Testis (tissue), 2 donors: ENCODE results near the gene ESAM.

Experiments
- POLR2A ChIP-seq: fragments of 450-650 bp; IDR thresholded peaks from one replicate; pipeline ENCODE4 v1.6.1; 2017; ENCODE audit warnings: antibody characterized with exemption, mild to moderate bottlenecking, moderate library complexity
- TF ChIP-seq, protein P1 (sequence below), 3 experiments: fragments of 450-650 bp in 2 of 3; fragments of 200-600 bp in 1 of 3; sonication (generic) in 1 of 3; IDR thresholded peaks; one replicate each; pipeline ENCODE4 v1.5.1; 2016 to 2019; ENCODE audit warnings: antibody characterized with exemption in 3 of 3, mild to moderate bottlenecking in 2 of 3, moderate library complexity in 1 of 3

DNA sequence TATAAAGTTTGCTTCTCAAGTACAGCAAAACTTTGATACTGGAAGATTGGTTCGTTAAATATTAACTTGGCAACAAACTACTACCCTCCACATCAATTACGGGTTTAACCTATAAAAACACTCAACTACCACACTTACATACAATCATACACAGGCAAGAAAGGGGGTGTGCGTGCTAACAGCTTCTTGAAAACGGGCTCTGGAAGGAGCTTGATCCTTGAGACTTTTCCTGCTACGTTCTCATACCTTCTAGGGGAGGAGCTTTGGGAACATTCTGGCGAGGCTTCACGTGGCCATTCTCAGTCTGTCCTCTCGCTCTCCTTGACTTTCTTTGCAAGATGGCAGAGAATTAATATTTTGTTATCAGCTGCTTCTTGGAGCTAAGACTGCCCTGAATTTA lies 6.8 kb upstream of the ESAM start:
- TF ChIP-seq, protein P1, sequence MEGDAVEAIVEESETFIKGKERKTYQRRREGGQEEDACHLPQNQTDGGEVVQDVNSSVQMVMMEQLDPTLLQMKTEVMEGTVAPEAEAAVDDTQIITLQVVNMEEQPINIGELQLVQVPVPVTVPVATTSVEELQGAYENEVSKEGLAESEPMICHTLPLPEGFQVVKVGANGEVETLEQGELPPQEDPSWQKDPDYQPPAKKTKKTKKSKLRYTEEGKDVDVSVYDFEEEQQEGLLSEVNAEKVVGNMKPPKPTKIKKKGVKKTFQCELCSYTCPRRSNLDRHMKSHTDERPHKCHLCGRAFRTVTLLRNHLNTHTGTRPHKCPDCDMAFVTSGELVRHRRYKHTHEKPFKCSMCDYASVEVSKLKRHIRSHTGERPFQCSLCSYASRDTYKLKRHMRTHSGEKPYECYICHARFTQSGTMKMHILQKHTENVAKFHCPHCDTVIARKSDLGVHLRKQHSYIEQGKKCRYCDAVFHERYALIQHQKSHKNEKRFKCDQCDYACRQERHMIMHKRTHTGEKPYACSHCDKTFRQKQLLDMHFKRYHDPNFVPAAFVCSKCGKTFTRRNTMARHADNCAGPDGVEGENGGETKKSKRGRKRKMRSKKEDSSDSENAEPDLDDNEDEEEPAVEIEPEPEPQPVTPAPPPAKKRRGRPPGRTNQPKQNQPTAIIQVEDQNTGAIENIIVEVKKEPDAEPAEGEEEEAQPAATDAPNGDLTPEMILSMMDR (IDR thresholded peaks at IDR 0.05): no peak
- no peak for TF ChIP-seq POLR2A
